Measurements from ENCODE around the gene ARID4B.

DNA sequence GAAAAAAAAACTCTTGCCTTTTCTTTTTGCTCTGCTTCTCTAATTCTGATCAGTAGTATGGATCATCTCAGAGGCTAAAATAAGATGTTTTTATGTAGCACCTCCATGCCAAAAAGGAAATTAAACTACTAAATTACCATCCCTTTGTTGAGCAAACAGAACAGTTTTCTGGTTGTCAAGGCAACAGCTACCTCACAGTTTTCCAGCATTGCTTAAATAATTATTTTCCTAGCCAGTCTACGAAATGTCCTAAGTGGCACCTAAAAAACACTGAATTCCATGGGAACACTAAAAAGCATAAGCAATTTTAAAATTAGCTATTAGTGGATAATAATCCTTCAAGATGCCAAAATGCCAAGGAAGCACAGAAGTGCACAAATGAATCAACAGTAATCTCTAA is 61.7 kb downstream of the ARID4B start:
- TF ChIP-seq CTCF (tag by site-specific recombination; IDR thresholded peaks at IDR 0.05) (no peak), MYNN (tag by site-specific recombination; IDR thresholded peaks at IDR 0.05; ENCODE audit: borderline replicate concordance) (no peak), ZNF558 (tag by site-specific recombination; IDR thresholded peaks at IDR 0.05) (no peak)
